IMR-90 (cell line): Measurements from ENCODE around the gene OPN4.
"Not testable (repeated sequence)": the region's sequence is repeated elsewhere in the genome, so short reads cannot be mapped to it uniquely, and the experiment has no call there.

Experiments
- BHLHE40 ChIP-seq: fragments of 150-350 bp; IDR thresholded peaks from 2 replicates; pipeline ENCODE4 v1.6.1; 2016; ENCODE audit warnings: mild to moderate bottlenecking, low read depth, low read length
- MAZ ChIP-seq: IDR thresholded peaks from 2 replicates; pipeline ENCODE4 v1.6.1; 2012; ENCODE audit warnings: low read depth, mild to moderate bottlenecking, low read length, improper control_type of control experiment, moderate library complexity, borderline replicate concordance
- MXI1 ChIP-seq: IDR thresholded peaks from 2 replicates; pipeline ENCODE4 v1.6.1; 2012; ENCODE audit warnings: low read depth, mild to moderate bottlenecking, low read length, moderate library complexity, borderline replicate concordance
- NFE2L2 ChIP-seq: fragments of 150-350 bp; IDR thresholded peaks from 2 replicates; pipeline ENCODE4 v1.6.1; 2016; ENCODE audit warnings: low read depth, mild to moderate bottlenecking, low read length
- POLR2A ChIP-seq: IDR thresholded peaks from 2 replicates; pipeline ENCODE4 v1.6.1; 2012; ENCODE audit warnings: mild to moderate bottlenecking, low read depth, low read length
- RAD21 ChIP-seq: IDR thresholded peaks from 2 replicates; pipeline ENCODE4 v1.6.1; 2012; ENCODE audit warnings: low read length, improper control_type of control experiment
- SMC3 ChIP-seq: fragments of 150-350 bp; IDR thresholded peaks from 2 replicates; pipeline ENCODE4 v1.6.1; 2016; ENCODE audit warnings: low read depth, mild to moderate bottlenecking, antibody characterized with exemption, low read length, moderate library complexity
- TF ChIP-seq, protein P1 (sequence below): conservative IDR thresholded peaks from 2 replicates; pipeline ENCODE4 v1.5.1; 2012; ENCODE audit warnings: mild to moderate bottlenecking, low read depth, low read length, improper control_type of control experiment
- TF ChIP-seq, protein P2 (sequence below): fragments of 150-350 bp; IDR thresholded peaks from 2 replicates; pipeline ENCODE4 v1.6.1; 2016; ENCODE audit warnings: low read depth, mild to moderate bottlenecking, low read length, moderate library complexity, borderline replicate concordance

DNA sequence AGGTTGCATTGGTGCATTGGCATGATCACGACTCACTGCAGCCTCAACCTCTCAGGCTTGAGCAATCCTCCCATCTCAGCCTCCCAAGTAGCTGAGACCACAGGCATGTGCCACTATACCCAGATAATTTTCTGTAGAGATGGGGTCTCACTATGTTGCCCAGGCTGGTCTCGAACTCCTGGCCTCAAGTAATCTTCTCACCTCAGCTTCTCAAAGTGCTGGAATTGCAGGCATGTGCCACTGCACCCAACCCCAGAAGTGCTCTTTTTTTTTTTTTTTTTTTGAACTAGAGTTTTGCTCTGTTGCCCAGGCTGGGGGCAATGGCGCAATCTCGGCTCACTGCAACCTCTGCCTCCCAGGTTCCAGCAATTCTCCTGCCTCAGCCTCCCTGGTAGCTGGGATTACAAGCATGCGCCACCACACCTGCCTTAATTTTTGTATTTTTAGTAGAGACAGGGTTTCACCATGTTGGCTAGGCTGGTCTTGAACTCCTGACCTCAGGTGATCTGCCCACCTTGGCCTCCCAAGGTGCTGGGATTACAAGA, 8.7 kb upstream of the OPN4 start:
- TF ChIP-seq POLR2A, RAD21, SMC3, MAZ, NFE2L2, BHLHE40, MXI1: not testable (repeated sequence)
- TF ChIP-seq, protein P1, sequence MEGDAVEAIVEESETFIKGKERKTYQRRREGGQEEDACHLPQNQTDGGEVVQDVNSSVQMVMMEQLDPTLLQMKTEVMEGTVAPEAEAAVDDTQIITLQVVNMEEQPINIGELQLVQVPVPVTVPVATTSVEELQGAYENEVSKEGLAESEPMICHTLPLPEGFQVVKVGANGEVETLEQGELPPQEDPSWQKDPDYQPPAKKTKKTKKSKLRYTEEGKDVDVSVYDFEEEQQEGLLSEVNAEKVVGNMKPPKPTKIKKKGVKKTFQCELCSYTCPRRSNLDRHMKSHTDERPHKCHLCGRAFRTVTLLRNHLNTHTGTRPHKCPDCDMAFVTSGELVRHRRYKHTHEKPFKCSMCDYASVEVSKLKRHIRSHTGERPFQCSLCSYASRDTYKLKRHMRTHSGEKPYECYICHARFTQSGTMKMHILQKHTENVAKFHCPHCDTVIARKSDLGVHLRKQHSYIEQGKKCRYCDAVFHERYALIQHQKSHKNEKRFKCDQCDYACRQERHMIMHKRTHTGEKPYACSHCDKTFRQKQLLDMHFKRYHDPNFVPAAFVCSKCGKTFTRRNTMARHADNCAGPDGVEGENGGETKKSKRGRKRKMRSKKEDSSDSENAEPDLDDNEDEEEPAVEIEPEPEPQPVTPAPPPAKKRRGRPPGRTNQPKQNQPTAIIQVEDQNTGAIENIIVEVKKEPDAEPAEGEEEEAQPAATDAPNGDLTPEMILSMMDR, result not testable (repeated sequence)
- TF ChIP-seq, protein P2, sequence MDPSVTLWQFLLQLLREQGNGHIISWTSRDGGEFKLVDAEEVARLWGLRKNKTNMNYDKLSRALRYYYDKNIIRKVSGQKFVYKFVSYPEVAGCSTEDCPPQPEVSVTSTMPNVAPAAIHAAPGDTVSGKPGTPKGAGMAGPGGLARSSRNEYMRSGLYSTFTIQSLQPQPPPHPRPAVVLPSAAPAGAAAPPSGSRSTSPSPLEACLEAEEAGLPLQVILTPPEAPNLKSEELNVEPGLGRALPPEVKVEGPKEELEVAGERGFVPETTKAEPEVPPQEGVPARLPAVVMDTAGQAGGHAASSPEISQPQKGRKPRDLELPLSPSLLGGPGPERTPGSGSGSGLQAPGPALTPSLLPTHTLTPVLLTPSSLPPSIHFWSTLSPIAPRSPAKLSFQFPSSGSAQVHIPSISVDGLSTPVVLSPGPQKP, result not testable (repeated sequence)
